Measurements from ENCODE around the gene KIAA0586.

DNA sequence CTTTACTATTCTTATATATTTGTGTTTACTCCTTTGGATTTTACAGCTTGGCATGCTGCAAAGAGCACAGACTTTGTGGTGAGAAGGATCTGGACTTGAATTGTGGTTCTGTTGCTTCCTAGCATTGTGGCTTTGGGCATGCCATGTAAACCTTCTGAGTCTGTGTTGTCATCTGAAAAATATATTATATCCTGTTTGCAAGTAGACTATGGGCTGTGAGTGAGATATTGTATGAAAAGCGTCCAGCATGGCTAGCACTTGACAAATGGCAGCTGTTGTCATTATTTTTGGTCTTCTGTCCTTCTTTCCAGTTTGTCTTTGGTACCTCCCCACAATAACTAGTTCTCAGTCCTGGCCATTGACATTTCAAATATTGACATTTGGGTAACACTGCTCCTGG lies 148.4 kb downstream of the KIAA0586 start:
- TF ChIP-seq YY1 (IDR thresholded peaks at IDR 0.05; ENCODE audit: low read depth, low read length) (no peak), EP300 (IDR thresholded peaks at IDR 0.05; ENCODE audit: borderline replicate concordance in 1 of 2, control insufficient read depth in 1 of 2, low read depth in 2 of 2, low read length in 2 of 2) (no peak), ESRRA (IDR thresholded peaks at IDR 0.05; ENCODE audit: low read length) (no peak), GABPA (IDR thresholded peaks at IDR 0.05; ENCODE audit: low read depth) (no peak), SIN3A (IDR thresholded peaks at IDR 0.05; ENCODE audit: low read depth, low read length) (no peak), KAT2A (conservative IDR thresholded peaks at IDR 0.05; ENCODE audit: control insufficient read depth, low read depth, low read length) (no peak), CBFB (IDR thresholded peaks at IDR 0.05; ENCODE audit: low read depth) (no peak), RELA (IDR thresholded peaks at IDR 0.05; ENCODE audit: borderline replicate concordance, partially characterized antibody) (no peak), DPF2 (IDR thresholded peaks at IDR 0.05) (no peak)
- TF ChIP-seq, protein P1, sequence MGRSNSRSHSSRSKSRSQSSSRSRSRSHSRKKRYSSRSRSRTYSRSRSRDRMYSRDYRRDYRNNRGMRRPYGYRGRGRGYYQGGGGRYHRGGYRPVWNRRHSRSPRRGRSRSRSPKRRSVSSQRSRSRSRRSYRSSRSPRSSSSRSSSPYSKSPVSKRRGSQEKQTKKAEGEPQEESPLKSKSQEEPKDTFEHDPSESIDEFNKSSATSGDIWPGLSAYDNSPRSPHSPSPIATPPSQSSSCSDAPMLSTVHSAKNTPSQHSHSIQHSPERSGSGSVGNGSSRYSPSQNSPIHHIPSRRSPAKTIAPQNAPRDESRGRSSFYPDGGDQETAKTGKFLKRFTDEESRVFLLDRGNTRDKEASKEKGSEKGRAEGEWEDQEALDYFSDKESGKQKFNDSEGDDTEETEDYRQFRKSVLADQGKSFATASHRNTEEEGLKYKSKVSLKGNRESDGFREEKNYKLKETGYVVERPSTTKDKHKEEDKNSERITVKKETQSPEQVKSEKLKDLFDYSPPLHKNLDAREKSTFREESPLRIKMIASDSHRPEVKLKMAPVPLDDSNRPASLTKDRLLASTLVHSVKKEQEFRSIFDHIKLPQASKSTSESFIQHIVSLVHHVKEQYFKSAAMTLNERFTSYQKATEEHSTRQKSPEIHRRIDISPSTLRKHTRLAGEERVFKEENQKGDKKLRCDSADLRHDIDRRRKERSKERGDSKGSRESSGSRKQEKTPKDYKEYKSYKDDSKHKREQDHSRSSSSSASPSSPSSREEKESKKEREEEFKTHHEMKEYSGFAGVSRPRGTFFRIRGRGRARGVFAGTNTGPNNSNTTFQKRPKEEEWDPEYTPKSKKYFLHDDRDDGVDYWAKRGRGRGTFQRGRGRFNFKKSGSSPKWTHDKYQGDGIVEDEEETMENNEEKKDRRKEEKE (IDR thresholded peaks at IDR 0.05), result no peak
- TF ChIP-seq, protein P2, sequence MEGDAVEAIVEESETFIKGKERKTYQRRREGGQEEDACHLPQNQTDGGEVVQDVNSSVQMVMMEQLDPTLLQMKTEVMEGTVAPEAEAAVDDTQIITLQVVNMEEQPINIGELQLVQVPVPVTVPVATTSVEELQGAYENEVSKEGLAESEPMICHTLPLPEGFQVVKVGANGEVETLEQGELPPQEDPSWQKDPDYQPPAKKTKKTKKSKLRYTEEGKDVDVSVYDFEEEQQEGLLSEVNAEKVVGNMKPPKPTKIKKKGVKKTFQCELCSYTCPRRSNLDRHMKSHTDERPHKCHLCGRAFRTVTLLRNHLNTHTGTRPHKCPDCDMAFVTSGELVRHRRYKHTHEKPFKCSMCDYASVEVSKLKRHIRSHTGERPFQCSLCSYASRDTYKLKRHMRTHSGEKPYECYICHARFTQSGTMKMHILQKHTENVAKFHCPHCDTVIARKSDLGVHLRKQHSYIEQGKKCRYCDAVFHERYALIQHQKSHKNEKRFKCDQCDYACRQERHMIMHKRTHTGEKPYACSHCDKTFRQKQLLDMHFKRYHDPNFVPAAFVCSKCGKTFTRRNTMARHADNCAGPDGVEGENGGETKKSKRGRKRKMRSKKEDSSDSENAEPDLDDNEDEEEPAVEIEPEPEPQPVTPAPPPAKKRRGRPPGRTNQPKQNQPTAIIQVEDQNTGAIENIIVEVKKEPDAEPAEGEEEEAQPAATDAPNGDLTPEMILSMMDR (IDR thresholded peaks at IDR 0.05 in 2 of 3, conservative IDR thresholded peaks at IDR 0.05 in 1 of 3; ENCODE audit: control insufficient read depth in 2 of 3, extremely low read depth in 1 of 3, insufficient read depth in 1 of 3, low read depth in 3 of 3, low read length in 3 of 3), result no peak
- TF ChIP-seq, protein P3, sequence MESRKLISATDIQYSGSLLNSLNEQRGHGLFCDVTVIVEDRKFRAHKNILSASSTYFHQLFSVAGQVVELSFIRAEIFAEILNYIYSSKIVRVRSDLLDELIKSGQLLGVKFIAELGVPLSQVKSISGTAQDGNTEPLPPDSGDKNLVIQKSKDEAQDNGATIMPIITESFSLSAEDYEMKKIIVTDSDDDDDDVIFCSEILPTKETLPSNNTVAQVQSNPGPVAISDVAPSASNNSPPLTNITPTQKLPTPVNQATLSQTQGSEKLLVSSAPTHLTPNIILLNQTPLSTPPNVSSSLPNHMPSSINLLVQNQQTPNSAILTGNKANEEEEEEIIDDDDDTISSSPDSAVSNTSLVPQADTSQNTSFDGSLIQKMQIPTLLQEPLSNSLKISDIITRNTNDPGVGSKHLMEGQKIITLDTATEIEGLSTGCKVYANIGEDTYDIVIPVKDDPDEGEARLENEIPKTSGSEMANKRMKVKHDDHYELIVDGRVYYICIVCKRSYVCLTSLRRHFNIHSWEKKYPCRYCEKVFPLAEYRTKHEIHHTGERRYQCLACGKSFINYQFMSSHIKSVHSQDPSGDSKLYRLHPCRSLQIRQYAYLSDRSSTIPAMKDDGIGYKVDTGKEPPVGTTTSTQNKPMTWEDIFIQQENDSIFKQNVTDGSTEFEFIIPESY (IDR thresholded peaks at IDR 0.05), result no peak

Data from GM12878 (cell line).